Stromal cell of bone marrow (primary cell): Measurements from ENCODE around the gene FAF2.
"Not testable (repeated sequence)": the region's sequence is repeated elsewhere in the genome, so short reads cannot be mapped to it uniquely, and the experiment has no call there.

Experiments used
- DNase-seq: peaks from one replicate; pipeline ENCODE4 v3.0.0-alpha.2; 2012; ENCODE audit warnings: low read depth

FAF2 gene

DNA sequence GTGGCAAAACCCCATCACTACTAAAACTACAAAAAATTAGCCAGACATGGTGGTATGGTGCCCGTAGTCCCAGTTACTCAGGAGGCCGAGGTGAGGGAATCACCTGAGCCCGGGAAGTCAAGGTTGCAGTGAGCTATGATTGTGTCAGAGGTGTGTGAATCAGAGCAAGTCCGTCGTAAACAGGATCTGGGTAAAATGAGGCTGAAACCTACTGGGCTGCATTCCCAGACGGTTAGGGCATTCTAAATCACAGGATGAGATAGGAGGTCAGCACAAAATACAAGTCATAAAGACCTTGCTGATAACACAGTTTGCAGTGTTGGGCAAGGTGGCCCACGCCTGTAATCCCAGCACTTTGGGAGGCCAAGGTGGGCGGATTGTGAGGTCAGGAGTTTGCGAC, 29.9 kb upstream of the FAF2 start:
- no peak for DNase-seq

DNA sequence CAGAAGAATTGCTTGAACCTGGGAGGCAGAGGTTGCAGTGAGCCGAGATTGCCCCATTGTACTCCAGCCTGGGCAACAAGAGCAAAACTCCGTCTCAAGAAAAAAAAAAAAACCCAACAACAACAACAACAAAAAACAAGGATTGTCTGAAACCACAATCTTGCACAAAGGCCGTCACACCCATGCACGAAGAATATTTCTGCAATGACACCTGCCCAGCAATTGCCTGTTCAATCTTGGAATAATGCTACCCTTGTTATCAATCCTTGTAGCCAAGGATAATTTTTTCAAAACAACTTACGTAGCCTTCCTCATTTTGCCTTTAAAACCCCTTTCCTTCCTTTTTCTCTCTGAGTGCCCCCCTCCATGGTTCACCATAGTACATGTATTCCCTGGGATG, 28.1 kb upstream of the FAF2 start:
- DNase-seq = no peak

DNA sequence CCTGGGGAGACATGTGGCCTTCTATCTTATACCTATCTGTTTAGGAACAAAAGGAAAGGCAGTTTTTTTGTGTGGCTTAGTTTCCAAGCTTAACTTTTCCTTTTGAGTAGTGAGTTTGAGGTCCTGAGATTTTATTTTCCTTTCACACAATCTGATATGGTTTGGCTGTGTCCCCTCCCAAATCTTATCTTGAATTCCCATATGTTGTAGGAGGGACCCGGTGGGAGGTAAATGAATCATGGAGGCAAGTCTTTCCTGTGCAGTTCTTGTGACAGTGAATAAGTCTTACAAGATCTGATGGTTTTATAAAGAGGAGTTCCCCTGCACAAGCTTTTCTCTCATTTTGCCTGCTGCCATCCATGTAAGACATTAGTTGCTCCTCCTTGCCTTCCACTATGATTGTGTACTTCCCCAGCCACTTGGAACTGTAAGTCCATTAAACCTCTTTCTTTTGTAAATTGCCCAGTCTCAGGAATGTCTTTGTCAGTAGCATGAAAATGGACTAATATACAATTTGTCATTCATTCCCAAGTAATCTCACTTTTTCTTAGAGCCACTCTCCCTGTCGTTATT, 27.1 kb upstream of the FAF2 start:
- DNase-seq = no peak

DNA sequence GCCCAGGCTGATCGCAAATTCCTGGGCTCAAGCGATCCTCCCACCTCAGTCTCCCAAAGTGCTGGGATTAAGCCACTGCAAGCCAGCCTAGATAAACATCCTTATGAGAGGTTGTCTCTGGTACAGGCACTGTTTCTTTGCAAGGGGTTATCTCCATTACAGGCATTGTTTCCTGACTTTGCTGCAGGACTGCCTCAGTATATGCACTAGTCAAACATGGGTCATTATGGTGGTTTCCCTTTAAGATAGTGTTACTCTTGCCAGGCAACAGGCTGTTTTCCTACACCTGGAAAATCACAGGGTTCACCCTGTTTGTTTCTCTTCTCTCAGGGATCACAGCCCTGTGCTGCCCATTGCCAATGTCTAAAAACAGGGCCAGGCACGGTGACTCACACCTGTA, 24.0 kb upstream of the FAF2 start:
- DNase-seq = no peak

DNA sequence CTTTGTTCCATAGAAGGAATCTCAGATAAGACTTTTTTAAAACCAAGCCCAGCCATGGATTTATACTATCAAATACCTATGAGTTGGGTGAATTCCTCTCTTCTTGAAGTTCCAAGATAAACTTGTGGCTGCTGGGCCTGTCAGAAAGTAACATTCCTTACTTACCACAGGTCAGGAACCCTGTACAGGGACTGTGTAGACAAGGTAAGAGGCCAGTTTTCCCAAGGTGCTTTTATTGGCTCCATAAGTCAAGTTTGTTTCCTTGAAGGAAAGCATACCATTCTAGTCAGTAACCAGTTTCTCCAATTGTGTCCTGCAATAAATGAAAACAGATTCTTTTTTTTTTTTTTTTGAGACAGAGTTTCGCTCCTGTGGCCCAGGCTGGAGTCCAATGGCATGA, 23.0 kb upstream of the FAF2 start:
- no peak for DNase-seq

DNA sequence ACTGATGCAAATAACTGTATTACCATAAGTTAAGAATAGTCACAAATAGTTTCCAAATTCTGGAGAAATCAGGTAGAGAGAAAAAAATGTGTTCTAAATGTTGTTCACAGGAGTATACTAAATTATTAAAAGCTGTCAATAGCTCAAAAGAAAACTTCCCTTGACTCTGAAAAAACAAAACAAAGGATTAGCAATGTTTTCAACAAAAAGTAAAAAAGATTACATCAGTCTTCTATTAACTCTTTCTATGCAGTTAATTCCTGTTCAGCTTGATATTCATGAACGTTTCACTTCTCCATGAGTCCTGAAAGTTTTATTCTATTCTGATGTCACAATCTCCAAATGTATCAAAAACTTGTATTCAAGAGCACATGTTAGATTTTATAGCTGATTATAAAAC, 22.4 kb upstream of the FAF2 start:
- DNase-seq = no peak

DNA sequence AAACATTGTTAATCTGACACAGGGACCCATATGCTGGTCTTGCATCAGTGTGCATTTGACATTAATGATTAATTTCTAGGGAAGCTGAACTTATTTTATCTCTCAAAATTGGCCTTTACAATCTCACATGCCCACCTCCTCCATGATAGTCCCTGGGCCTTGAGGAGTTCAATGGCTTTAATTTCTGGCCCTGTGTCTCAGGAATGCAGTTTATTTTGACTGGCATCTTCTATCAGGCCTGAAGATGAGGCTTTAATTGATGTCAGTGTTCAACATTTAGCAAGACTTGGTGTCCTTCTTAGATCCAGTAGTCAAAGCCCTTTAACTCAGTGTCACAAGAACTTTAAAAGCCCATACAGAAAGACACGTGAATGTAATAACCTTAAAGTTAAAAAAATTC, 21.3 kb upstream of the FAF2 start:
- no peak for DNase-seq

DNA sequence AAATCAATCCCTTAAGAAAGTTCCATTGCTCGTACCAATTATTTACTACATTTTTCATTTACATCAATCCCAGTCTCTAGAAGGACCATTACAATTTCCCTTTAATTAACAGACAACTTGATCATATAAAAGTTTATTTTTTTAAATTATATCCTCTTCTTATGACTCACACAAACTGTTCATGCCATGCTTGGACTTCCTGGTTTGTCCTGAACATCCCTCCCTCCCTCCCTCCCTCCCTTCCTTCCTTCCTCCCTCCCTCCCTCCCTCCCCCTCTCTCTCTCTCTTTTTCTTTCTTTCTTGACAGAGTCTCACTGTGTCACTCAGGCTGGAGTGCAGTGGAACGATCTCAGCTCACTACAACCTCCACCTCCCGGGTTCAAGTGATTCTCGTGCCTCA, 20.2 kb upstream of the FAF2 start:
- DNase-seq = no peak

DNA sequence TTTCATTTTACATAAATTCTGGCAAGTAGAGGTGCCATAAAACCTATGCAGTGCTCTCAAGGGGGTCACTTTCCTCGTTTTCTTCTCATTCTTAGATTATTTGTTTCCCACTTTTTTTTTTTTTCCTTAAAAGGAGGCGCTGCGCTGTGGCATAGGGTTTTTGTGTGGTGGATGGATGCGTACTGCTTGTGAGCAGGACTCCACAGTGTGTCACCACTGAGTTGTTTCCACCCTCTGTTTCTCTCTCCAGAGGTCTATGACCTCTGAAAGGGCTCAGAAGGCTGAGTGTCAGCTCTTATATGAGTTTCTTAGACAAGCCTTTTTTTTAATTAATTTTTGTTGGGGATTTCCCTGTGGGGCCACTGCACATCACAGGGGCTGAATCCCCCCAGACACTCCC, 18.2 kb upstream of the FAF2 start:
- DNase-seq = no peak

DNA sequence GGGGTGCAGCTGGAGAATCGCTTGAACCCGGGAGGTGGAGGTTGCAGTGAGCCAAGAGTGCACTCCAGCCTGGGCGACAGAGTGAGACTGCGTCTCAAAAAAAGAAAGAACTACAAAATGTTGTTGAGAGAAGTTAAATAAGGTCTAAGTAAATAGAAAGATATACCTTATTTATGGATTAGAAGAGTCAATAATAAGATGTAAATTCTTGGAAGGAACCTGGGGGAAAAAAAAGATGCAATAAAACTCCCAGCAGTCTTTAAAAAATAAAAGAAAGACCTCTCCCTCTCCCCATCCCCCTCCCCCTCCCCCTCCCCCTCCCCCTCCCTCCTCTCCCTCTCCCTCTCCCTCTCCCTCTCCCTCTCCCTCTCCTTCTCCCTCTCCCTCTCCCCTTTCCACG, 15.5 kb upstream of the FAF2 start:
- no peak for DNase-seq

DNA sequence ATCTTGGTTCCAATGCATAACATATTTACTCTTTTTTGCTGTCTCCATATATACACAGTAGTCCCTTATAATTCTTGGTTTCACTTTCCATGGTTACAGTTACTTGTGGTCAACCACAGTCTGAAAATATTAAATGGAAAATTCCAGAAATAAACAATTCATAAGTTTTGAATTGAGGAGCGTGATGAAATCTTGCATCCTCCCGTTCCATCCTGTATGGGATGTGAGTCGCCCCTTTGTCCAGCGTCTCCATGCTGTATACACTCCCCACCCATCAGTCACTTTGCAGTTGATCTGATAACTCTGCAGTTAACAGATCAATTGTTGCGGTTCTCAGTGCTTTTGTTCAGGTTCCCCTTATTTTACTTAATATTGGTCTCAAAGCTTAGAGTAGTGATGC, 11.5 kb upstream of the FAF2 start:
- DNase-seq = peak; percentile 51

DNA sequence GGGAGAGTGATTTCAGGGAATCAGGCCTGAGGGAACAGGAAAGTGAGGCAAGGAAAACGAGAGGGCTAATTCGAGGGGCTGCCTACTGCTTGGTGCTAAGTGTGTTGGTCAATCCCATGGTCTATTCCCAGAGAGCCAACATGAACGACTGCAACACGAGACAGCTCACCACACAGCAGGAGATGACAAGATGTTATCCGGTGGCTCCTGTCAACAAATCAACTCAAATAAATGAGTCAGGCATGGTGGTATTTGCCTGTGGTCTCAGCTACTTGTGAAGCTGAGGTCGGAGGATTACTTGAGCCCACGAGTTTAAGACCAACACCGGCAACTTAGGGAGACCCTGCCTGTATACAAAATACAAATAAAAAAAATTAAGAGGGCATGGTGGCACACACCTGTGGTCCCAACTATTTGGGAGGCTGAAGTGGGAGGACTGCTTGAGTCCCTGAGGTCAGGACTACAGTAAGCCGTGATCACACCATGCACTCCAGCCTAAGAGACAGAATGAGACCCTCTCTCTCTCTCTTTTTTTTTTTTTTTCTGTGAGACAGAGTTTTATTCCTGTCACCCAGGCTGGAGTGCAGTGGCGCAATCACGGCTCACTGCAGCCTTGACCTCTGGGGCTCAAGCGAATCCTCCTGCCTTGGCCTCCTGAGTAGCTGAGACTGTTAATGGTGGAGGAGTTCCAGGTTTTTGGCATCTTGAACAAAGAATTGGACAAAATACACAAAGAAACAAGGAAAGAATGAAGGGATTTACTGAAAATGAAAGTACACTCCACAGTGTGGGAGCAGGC, 9.0 kb upstream of the FAF2 start:
- DNase-seq = peak; percentile 48

DNA sequence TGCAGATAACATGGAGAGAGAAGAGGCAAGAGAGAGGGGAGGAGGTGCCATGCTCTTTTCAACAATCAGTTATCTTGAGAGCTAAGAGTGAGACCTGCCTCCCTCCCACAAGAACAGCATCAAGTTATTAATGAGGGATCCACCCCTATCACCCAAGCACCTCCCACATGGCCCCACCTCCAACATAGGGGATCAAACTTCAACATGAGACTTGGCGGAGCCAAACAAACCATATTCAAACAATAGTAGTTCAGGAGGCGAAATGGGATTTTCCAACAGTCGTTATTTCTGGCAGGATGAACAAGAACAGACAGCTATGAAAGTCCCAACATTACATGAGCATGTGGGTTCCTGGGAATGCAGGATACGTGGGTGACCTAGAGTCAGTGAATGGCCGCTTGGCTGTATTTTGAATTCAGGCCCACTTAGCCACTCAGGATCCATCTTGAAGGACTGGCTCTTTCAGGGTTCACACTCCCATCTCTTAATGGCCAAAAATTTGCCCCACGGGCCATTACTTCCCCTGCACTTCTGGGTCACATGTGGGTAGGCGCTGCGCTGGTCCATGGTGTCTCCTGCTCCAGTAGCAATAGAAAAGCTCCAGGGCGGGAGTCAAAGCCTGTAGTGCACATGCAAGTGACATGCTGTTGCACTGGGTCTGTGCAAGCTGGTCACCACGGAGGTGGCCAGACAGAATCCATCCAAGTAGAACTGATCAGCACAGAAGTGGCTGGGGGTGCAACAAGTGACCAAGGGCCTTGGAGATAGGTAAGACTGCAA, 7.1 kb upstream of the FAF2 start:
- no peak for DNase-seq

DNA sequence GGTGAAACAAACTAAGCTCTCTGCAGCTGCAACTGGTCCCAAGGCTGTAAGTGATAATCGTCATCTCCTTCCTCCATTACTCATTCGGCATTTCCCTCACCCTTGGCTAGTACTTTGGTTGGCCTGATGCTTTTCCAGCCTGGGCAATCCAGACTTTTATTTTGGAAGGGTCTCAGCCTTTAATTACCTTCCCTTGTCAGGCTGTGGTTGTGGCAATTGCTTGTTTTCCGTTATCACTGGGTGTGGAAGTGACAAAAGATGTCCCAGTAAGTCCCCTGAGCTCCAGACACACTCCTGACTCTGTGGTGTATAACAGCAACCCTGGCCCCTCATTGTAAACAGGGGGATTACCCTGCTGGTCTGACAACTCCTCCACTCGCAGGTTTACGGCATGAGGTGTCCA, 6.3 kb upstream of the FAF2 start:
- no peak for DNase-seq

DNA sequence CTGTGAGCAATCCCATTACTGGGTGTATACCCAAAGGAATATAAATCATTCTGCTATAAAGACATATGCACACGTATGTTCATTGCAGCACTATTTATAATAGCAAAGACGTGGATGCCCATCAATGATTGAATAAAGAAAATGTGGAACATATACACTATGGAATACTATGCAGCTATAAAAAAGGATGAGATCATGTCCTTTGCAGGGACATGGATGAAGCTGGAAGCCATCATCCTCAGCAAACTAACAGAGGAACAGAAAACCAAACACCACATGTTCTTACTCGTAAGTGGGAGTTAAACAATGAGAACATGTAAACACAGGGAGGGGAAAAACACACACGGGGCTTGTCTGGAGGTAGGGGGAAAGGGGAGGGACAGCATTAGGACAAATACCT, 5.3 kb upstream of the FAF2 start:
- DNase-seq = not testable (repeated sequence)

DNA sequence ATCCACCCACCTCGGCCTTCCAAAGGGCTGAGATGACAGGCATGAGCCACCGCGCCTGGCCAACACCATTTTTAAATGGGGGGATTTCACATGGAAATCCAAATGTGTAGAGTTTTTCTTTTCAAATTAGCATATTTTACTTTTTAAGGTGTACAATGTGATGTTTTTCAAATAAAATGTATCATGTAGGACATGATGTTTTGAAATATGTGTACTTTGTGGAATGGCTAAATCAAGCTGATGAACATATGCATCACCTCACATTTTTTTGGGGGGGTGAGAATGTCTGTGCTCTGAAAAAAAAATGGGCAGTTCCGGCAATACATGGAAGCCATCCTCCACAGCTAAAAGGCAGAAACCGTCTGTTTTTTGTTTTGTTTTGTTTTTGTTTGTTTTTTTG, 3.4 kb upstream of the FAF2 start:
- no peak for DNase-seq

DNA sequence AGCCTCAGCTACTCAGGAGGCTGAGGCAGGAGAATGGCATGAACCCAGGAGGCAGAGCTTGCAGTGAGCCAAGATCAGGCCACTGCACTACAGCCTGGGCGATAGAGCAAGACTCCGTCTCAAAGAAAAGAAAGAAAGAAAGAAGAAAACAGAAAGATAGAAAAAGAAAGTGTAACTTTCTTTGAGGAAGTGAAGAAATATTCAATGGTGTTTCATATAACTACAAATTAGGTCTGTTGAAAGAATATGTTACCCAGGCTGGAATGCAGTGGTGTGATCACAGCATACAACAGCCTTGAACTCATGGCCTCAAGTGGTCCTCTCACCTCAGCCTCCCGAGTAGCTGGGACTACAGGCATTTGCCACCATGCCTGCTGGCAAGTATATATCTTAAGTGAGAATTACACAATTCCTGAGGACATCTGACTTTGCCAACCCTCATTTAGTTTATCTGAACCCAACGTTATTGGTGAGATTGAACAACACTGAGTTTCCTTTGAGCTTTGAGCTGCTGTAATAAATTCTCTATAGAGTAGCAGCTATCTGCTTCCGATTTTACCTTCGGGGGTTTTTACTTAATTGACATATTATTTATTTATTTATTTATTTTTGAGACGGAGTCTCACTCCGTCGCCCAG, 2.0 kb upstream of the FAF2 start:
- no peak for DNase-seq

DNA sequence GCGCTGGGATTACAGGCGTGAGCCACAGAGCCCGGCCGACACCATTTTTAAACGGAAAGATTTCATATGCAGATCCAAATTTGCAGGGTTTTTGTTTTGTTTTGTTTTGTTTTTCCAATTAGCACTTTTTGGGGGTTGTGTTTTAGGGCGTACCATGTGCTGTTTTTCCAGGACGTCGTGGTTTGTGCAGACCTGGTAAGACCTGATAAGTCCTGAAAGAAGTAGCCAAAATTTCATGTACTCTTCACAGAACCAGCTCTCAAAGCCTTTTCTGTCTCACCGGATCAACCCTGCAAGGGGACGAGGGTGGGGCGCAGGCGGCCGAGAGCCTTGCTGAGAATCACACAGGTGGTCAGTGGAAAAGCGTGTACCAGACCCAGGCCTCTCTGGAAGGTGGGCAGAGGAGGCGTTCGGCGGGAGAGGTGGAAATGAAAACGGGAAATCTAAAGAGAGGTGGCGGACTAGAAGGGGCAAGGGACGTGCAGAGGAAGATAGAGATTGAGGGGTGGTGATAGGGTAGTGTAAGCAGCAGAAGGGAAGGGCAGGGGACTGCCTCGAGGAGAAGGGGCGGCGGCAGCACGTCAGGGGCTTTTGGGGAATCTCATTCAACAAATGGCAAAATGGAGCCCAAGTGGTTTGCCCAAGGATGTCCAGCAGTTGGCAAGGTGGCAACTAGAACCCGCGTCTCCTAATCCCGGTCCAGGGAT, 1.1 kb upstream of the FAF2 start:
- DNase-seq = no peak

DNA sequence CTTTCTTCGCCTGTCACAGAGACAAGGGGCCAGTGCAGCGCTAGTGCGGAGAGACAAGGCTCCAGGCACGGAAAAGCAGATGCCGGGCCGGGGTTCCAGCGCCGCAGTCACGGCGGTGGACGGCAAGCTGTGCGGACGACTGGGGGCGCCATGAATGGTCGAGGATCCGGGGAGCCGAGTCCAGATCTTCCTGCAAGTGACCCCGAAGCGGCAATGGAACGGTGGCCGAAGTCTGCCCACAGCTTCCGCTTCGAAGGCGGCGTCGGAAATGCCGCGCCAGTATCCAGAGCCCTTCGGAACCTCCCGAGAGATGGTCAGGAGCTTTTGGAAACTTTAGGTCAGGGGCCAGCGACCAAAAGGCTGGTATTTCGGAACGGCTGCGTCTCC, 601 bp upstream of the FAF2 start:
- DNase-seq = no peak

DNA sequence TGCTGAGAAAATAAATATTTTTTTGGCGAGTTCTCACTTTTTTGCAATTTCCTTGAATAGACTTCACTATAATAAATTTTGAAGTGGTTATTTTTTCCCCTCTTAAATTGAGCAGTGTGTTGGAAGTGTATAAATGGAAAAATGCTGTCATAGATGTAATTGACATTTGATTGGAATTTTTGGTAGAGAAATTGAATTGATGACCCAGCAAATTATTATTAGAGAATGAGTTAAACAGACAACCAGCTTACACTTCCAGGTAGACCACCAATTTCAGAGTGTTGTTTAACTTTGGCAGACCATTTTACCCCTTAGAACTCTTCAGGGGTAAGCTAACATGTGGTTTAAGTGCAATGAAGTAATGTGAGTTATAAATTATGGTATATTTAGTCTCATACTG, 1.9 kb downstream of the FAF2 start:
- no peak for DNase-seq

DNA sequence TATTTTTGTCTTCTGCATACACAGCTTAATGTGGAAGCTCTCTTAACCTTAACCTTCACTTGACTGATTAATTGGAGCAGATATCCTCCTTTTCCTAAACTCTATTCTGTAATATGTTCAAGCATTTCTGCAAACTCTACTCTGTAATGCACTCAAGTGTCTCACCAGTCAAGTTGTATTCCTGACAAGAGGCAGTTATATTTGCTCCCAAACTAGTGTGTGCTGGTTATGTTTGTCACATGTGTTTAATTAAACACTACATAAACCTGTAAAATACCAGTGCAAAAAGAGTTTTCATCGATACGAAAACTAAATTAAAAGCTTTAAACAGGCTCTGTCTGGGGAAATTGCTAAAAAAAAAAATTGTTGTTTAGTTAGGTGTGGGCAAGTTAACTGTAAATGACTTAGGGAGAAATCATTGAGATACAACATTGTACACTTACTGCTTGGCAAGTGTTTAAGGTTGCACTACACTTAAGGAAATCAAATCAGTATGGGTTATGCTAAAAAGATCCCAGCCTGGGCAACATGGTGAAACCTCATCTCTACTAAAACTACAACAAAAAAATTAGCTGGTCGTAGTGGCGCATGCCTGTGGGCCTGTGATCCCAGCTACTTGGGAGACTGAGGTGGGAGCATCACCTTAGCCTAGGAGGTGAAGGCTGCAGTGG, 6.7 kb downstream of the FAF2 start:
- DNase-seq = no peak
